Measurements from ENCODE around the gene DCHS2. TPM values are rescaled to one million over a fixed set of nuclear protein-coding genes. Genes with fewer than 3 reads are reported as not detected.
A peak's percentile ranks its signal among the peaks of the same experiment; 100 is the strongest.

The DCHS2 gene
- total RNA-seq, 1 donor from 2014 or later: 0.71 TPM

GRCh38 chr4:154435895-154436294 lies 55.7 kb downstream of the DCHS2 start:
- no peaks in the 10 kb centered on the region for H3K4me1 ChIP-seq
- H3K36me3 Mint-ChIP-seq: peaks cover 2% of the 10 kb centered on the region

GRCh38 chr4:154433543-154433942 lies 58.1 kb downstream of the DCHS2 start:
- H3K4me1 Mint-ChIP-seq: no peaks in the 10 kb centered on the region
- peaks cover 2% of the 10 kb centered on the region for H3K9me3 Mint-ChIP-seq
- no peaks in the 10 kb centered on the region for H3K27me3 ChIP-seq
- H3K36me3 ChIP-seq: no peaks in the 10 kb centered on the region
- H3K4me3 Mint-ChIP-seq: no peak overlapping the region
- peaks cover 2% of the 10 kb centered on the region for H3K36me3 Mint-ChIP-seq
- peak overlapping the region; percentile 9 for H2AFZ ChIP-seq (replicated peaks)
- H3K27ac Mint-ChIP-seq: peak overlapping the region; percentile 81
- H4K20me1 ChIP-seq (ENCODE audit: low read depth): no peaks in the 10 kb centered on the region
- peaks cover 3% of the 10 kb centered on the region for H3K27me3 Mint-ChIP-seq (ENCODE audit: insufficient read depth, low read depth)
- no peaks in the 10 kb centered on the region for H3K79me2 ChIP-seq (ENCODE audit: low read depth)
- H3F3A ChIP-seq (ENCODE audit: low read depth): no peaks in the 10 kb centered on the region
- no peaks in the 10 kb centered on the region for H3K9me3 ChIP-seq (ENCODE audit: low read depth)
- H3K9ac ChIP-seq: no peak overlapping the region
- H3K27ac ChIP-seq: no peak overlapping the region
- H3K4me1 ChIP-seq: no peaks in the 10 kb centered on the region
- no peak for DNase-seq (ENCODE audit: low spot score)
- H3K4me2 ChIP-seq: no peak overlapping the region
- no peak for TF ChIP-seq EZH2 (IDR thresholded peaks at IDR 0.05)
- TF ChIP-seq CTCF (IDR thresholded peaks at IDR 0.05): no peak
- TF ChIP-seq EZH2phosphoT487 (IDR thresholded peaks at IDR 0.05): no peak
- no peak overlapping the region for H3K4me3 ChIP-seq

More at GRCh38 chr4:154435895-154436294, 55.7 kb downstream of the DCHS2 start:
- Histone ChIP-seq H3K4me2 (no peak overlapping the region), H3F3A (ENCODE audit: low read depth) (no peaks in the 10 kb centered on the region), H4K20me1 (ENCODE audit: low read depth) (no peaks in the 10 kb centered on the region), H3K9ac (no peak overlapping the region), H2AFZ (replicated peaks) (no peak overlapping the region), H3K79me2 (ENCODE audit: low read depth) (no peaks in the 10 kb centered on the region), H3K27me3 (no peaks in the 10 kb centered on the region), H3K9me3 (ENCODE audit: low read depth) (no peaks in the 10 kb centered on the region), H3K27ac (no peak overlapping the region), H3K36me3 (no peaks in the 10 kb centered on the region), H3K4me3 (no peak overlapping the region)
- TF ChIP-seq EZH2 (IDR thresholded peaks at IDR 0.05) (no peak), CTCF (IDR thresholded peaks at IDR 0.05) (no peak), EZH2phosphoT487 (IDR thresholded peaks at IDR 0.05) (no peak)
- Mint-ChIP-seq H3K27ac (no peak overlapping the region), H3K27me3 (ENCODE audit: insufficient read depth, low read depth) (no peaks in the 10 kb centered on the region), H3K9me3 (peaks cover 2% of the 10 kb centered on the region), H3K4me3 (no peak overlapping the region), H3K4me1 (no peaks in the 10 kb centered on the region)
- no peak for DNase-seq (ENCODE audit: low spot score)

GRCh38 chr4:154429176-154429575 lies 62.4 kb downstream of the DCHS2 start:
- no peak overlapping the region for H3K4me3 ChIP-seq
- TF ChIP-seq EZH2phosphoT487 (IDR thresholded peaks at IDR 0.05): no peak
- H3K9me3 Mint-ChIP-seq: peaks cover 2% of the 10 kb centered on the region
- H2AFZ ChIP-seq (replicated peaks): no peak overlapping the region
- no peak overlapping the region for H3K9ac ChIP-seq
- no peak overlapping the region for H3K4me2 ChIP-seq
- H3K79me2 ChIP-seq (ENCODE audit: low read depth): no peaks in the 10 kb centered on the region
- H3K27ac ChIP-seq: no peak overlapping the region
- H3K4me3 Mint-ChIP-seq: no peak overlapping the region
- no peaks in the 10 kb centered on the region for H3K36me3 ChIP-seq
- H3K4me1 ChIP-seq: peaks cover 4% of the 10 kb centered on the region
- no peak overlapping the region for H3K27ac Mint-ChIP-seq
- H4K20me1 ChIP-seq (ENCODE audit: low read depth): no peaks in the 10 kb centered on the region
- no peaks in the 10 kb centered on the region for H3F3A ChIP-seq (ENCODE audit: low read depth)
- no peaks in the 10 kb centered on the region for H3K9me3 ChIP-seq (ENCODE audit: low read depth)
- H3K27me3 Mint-ChIP-seq (ENCODE audit: insufficient read depth, low read depth): peaks cover 3% of the 10 kb centered on the region
- no peak for DNase-seq (ENCODE audit: low spot score)
- H3K4me1 Mint-ChIP-seq: peaks cover 13% of the 10 kb centered on the region
- peaks cover 2% of the 10 kb centered on the region for H3K36me3 Mint-ChIP-seq
- H3K27me3 ChIP-seq: no peaks in the 10 kb centered on the region

GRCh38 chr4:154427149-154427548 lies 64.5 kb downstream of the DCHS2 start:
- no peak for DNase-seq (ENCODE audit: low spot score)
- H3K4me1 Mint-ChIP-seq: peaks cover 14% of the 10 kb centered on the region

More at GRCh38 chr4:154427149-154427548, 64.5 kb downstream of the DCHS2 start:
- H3K36me3 Mint-ChIP-seq: no peaks in the 10 kb centered on the region
- H3K27ac ChIP-seq: no peak overlapping the region
- peaks cover 6% of the 10 kb centered on the region for H3K27me3 Mint-ChIP-seq (ENCODE audit: insufficient read depth, low read depth)
- H3K9ac ChIP-seq: no peak overlapping the region
- no peaks in the 10 kb centered on the region for H3F3A ChIP-seq (ENCODE audit: low read depth)
- H3K9me3 ChIP-seq (ENCODE audit: low read depth): no peaks in the 10 kb centered on the region
- no peaks in the 10 kb centered on the region for H3K79me2 ChIP-seq (ENCODE audit: low read depth)
- peaks cover 4% of the 10 kb centered on the region for H3K4me1 ChIP-seq
- no peak overlapping the region for H3K4me3 ChIP-seq
- H3K4me2 ChIP-seq: no peak overlapping the region
- no peaks in the 10 kb centered on the region for H3K27me3 ChIP-seq
- no peak overlapping the region for H3K27ac Mint-ChIP-seq
- H3K4me3 Mint-ChIP-seq: no peak overlapping the region
- no peaks in the 10 kb centered on the region for H4K20me1 ChIP-seq (ENCODE audit: low read depth)
- TF ChIP-seq EZH2phosphoT487 (IDR thresholded peaks at IDR 0.05): no peak
- TF ChIP-seq CTCF (IDR thresholded peaks at IDR 0.05): no peak
- TF ChIP-seq EZH2 (IDR thresholded peaks at IDR 0.05): no peak
- H3K9me3 Mint-ChIP-seq: no peaks in the 10 kb centered on the region
- H3K36me3 ChIP-seq: no peaks in the 10 kb centered on the region
- H2AFZ ChIP-seq (replicated peaks): no peak overlapping the region

All from neural progenitor cell (in vitro differentiated cells).